Tracheal epithelial cell (primary cell): ENCODE results near the gene GSKIP. TPM values are rescaled to one million over a fixed set of nuclear protein-coding genes. Genes with fewer than 3 reads are reported as not detected.

Experiments used
- total RNA-seq: library from RNA; depleted of rRNA; stranded (reverse); fragments of >200 nt; gene quantifications from 2 replicates; pipeline ENCODE4 v1.2.1, GENCODE V29; 2014

The GSKIP gene
- 101 and 103 TPM in 2 replicates for total RNA-seq

DNA sequence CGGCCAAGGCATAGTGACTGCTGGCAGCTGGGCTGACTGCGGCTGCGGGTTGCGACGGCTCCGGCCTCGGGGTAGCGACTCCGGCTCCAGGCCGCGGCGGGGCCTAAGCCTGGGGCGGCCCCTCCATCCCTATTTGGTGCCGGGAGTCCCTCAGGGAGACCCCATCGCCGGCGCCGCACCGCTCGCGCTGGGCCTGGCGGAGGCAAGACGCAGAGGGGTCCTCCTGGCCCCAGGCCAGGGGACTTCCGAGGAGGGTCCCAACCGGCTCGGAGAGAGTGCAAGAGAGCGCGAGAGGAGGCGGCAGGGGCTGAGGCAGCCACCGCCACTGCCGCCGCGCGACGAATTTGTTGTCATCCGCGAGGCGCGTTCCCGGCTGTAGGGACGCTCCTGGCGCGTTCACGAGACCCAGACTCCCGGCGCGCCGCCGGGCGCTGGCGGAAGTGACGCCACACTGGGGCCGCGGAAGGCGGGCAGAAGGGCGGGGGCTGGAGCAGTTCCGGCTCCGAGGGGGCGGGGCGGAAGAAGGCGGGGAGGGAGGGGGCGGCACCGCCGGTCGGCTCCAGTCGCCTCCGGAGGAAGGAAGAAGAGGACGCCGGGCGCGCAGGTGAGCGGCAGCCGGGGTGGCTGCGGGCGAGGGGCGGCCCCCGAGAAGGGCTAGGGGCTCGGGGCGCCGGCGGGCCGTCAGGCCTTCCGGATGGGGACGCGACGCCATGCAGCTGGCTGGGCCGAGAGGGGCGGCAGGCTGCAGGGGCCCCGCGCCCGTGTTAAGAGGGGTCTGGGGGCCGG is at the start of gene GSKIP, which contains the start of gene ATG2B:
GSKIP (plus strand) TSS at position 562 of the 786 bp plus-strand sequence. CDS start 18,722 bp downstream, outside the sequence.
ATG2B (minus strand) TSS at position 377 of the 786 bp plus-strand sequence; CDS start at position 12, 365 bp downstream.

Other genes with a start within 250 kb of the GSKIP start
- gene BDKRB2, start 158.7 kb upstream of the GSKIP start, total RNA-seq, result 0.64 and 2.9 TPM in 2 replicates
- 0.96 and 3.6 TPM in 2 replicates for gene BDKRB1, start 107.3 kb upstream of the GSKIP start, total RNA-seq
- gene ATG2B, start 185 bp upstream of the GSKIP start, total RNA-seq, result 6.6 and 9.2 TPM in 2 replicates
- 1.9 and 2.4 TPM in 2 replicates for gene AK7, start 28.6 kb downstream of the GSKIP start, total RNA-seq
- gene PAPOLA, start 138.9 kb downstream of the GSKIP start, total RNA-seq, result 57.6 and 80.8 TPM in 2 replicates